ENCODE measurements around the gene SAMMSON. TPM values are rescaled to one million over a fixed set of nuclear protein-coding genes. Genes with fewer than 3 reads are reported as not detected.

The SAMMSON gene
- total RNA-seq, 1 experiment from 2014 or later, result not detected

- Histone ChIP-seq H3K27ac (ENCODE audit: low read length) (no peak overlapping the region), H3K4me3 (ENCODE audit: low read depth in 2 of 2, low read length in 2 of 2) (no peak overlapping the region), H3K4me1 (ENCODE audit: control insufficient read depth, insufficient read depth, low read length) (no peaks in the 10 kb centered on the region), H3K36me3 (ENCODE audit: control insufficient read depth, insufficient read depth, low read length) (no peaks in the 10 kb centered on the region), H3K9me3 (ENCODE audit: control insufficient read depth, insufficient read depth, low read depth, low read length) (no peaks in the 10 kb centered on the region), H3K27me3 (ENCODE audit: control insufficient read depth, insufficient read depth, low read length) (no peaks in the 10 kb centered on the region; the same call in 1 of the 2 replicates)
- POLR2A ChIA-PET, result no interaction called here
- CTCF ChIA-PET, result no interaction called here
- TF ChIP-seq SIN3A (IDR thresholded peaks at IDR 0.05; ENCODE audit: borderline replicate concordance, insufficient read depth, low read depth, low read length), result no peak
- TF ChIP-seq TCF7L2 (IDR thresholded peaks at IDR 0.05; ENCODE audit: low read depth, low read length), result no peak
- no peak for TF ChIP-seq POLR2AphosphoS5 (IDR thresholded peaks at IDR 0.05; ENCODE audit: low read depth, low read length)
- no peak for TF ChIP-seq REST (IDR thresholded peaks at IDR 0.05; ENCODE audit: insufficient read depth in 1 of 2, low read depth in 2 of 2, low read length in 1 of 2)
- no peak for TF ChIP-seq CTCF (IDR thresholded peaks at IDR 0.05)
- in situ Hi-C loops (cut with HindIII; ENCODE audit: low pct_unique_long_range_greater_than_20kb, low sequenced_read_pairs), result no loop called here
- no TSS peak for BruUV-seq (replicated peaks)
- intact Hi-C loops (cut with micrococcal nuclease; ENCODE audit: unreplicated experiment), result no loop called here
- no peak for ATAC-seq
- DNase-seq (ENCODE audit: low read depth, low spot score), result no peak
Observed at GRCh38 chr3:70056081-70056480, 56.5 kb downstream of the SAMMSON start.

- DNase-seq (ENCODE audit: low read depth, low spot score) (no peak), ATAC-seq (no peak)
- Histone ChIP-seq H3K4me3 (ENCODE audit: low read depth in 2 of 2, low read length in 2 of 2) (no peak overlapping the region), H3K27ac (ENCODE audit: low read length) (no peak overlapping the region), H3K9me3 (ENCODE audit: control insufficient read depth, insufficient read depth, low read depth, low read length) (no peaks in the 10 kb centered on the region), H3K4me1 (ENCODE audit: control insufficient read depth, insufficient read depth, low read length) (no peaks in the 10 kb centered on the region), H3K36me3 (ENCODE audit: control insufficient read depth, insufficient read depth, low read length) (no peaks in the 10 kb centered on the region), H3K27me3 (ENCODE audit: control insufficient read depth, insufficient read depth, low read length) (no peaks in the 10 kb centered on the region; the same call in 1 of the 2 replicates)
- in situ Hi-C loops (cut with HindIII; ENCODE audit: low pct_unique_long_range_greater_than_20kb, low sequenced_read_pairs), result no loop called here
- TF ChIP-seq CTCF (IDR thresholded peaks at IDR 0.05) (no peak), REST (IDR thresholded peaks at IDR 0.05; ENCODE audit: insufficient read depth in 1 of 2, low read depth in 2 of 2, low read length in 1 of 2) (no peak), POLR2AphosphoS5 (IDR thresholded peaks at IDR 0.05; ENCODE audit: low read depth, low read length) (no peak), TCF7L2 (IDR thresholded peaks at IDR 0.05; ENCODE audit: low read depth, low read length) (no peak), SIN3A (IDR thresholded peaks at IDR 0.05; ENCODE audit: borderline replicate concordance, insufficient read depth, low read depth, low read length) (no peak)
- ChIA-PET POLR2A (no interaction called here), CTCF (no interaction called here)
- intact Hi-C loops (cut with micrococcal nuclease; ENCODE audit: unreplicated experiment), result no loop called here
- no TSS peak for BruUV-seq (replicated peaks)
Observed at GRCh38 chr3:70057426-70057825, 57.9 kb downstream of the SAMMSON start.
